Measurements from ENCODE around the gene PPP3CB.

Gene PPP3CB

DNA sequence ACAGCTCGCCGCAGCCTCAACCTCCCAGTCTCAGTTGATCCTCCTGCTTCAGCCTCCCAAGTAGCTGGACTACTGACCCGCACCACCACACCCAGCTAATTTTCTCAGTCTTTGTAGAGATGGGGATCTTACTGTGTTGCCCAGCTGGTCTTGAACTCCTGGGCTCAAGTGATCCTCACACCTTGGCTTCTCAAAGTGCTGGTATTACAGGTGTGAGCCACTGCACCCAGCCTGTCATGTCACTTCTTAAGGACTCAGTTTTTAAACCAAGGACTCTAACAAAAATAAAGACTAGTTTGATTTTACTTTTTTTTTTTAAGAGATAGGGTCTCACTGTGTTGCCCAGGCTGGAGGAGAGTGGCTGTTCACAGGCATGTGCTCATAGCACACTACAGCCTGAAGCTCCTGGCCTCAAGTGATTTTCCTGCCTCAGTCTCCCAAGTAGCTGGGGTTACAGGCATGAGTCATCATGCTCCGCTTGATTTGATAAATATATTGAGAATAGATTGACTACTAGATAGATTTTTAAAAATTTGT, 16.5 kb upstream of the PPP3CB start:
- Histone ChIP-seq H3K4me1 (ENCODE audit: control insufficient read depth in 2 of 2, insufficient read depth in 2 of 2, low read length in 2 of 2) (no peaks in the 10 kb centered on the region), H3K4me3 (ENCODE audit: low read length in 2 of 2) (no peak overlapping the region), H3K9me3 (ENCODE audit: control insufficient read depth in 2 of 2, low read length in 2 of 2) (no peaks in the 10 kb centered on the region), H3K9ac (ENCODE audit: low read depth in 1 of 2, low read length in 2 of 2) (no peak overlapping the region), H3K36me3 (ENCODE audit: control insufficient read depth in 2 of 2, insufficient read depth in 2 of 2, low read length in 2 of 2) (peaks cover 13 to 16% of the 10 kb centered on the region in 2 donors), H3K27me3 (ENCODE audit: control insufficient read depth in 2 of 2, insufficient read depth in 2 of 2, low read length in 2 of 2) (no peaks in the 10 kb centered on the region), H3K27ac (ENCODE audit: low read depth in 2 of 2, low read length in 2 of 2) (no peak overlapping the region)

DNA sequence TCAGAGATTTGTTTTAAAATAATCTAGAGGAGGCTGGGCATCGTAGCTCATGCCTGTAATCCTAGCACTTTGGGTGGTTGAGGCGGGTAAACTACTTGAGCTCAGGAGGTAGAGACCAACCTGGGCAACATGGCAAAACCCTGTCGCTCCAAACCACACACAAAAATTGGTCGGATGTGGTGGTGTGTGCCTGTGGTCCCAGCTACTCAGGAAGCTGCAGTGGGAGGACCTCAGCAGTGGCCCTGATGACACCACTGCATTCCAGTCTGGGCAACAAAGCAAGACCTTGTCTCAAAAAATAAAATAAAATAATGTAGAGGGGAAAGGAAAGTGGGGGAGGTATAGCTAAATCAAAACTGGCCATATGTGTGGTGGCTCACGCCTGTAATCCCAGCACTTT, 13.9 kb upstream of the PPP3CB start:
- no peak overlapping the region for H3K27ac ChIP-seq (ENCODE audit: low read depth in 2 of 2, low read length in 2 of 2)
- no peak overlapping the region for H3K9ac ChIP-seq (ENCODE audit: low read depth in 1 of 2, low read length in 2 of 2)
- H3K4me3 ChIP-seq (ENCODE audit: low read length in 2 of 2), result no peak overlapping the region
- H3K9me3 ChIP-seq (ENCODE audit: control insufficient read depth in 2 of 2, low read length in 2 of 2), result no peaks in the 10 kb centered on the region
- H3K36me3 ChIP-seq (ENCODE audit: control insufficient read depth in 2 of 2, insufficient read depth in 2 of 2, low read length in 2 of 2), result peaks cover 6 to 9% of the 10 kb centered on the region in 2 donors
- H3K27me3 ChIP-seq (ENCODE audit: control insufficient read depth in 2 of 2, insufficient read depth in 2 of 2, low read length in 2 of 2), result no peaks in the 10 kb centered on the region
- H3K4me1 ChIP-seq (ENCODE audit: control insufficient read depth in 2 of 2, insufficient read depth in 2 of 2, low read length in 2 of 2), result no peaks in the 10 kb centered on the region

DNA sequence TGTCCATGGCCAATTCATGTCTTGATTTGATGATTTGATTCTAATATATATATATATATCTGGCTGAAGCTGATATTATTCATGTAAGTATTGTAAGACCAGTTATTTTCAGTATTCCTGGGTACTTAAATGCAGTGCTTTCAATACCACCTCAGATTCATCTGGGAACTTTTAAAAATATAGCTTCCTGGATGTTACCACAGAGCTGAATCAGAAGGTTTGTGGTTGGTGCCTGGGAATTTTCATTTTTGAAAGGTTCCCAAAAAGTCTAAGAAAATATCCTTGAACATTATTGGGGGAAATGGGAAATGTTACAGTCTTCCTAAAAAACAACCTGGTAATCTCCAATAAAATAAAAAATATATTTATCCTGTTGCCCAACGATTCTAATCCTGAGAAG, 10.7 kb upstream of the PPP3CB start:
- no peak overlapping the region for H3K4me3 ChIP-seq (ENCODE audit: low read length in 2 of 2)
- peaks cover 21% of the 10 kb centered on the region in 2 donors for H3K36me3 ChIP-seq (ENCODE audit: control insufficient read depth in 2 of 2, insufficient read depth in 2 of 2, low read length in 2 of 2)
- H3K4me1 ChIP-seq (ENCODE audit: control insufficient read depth in 2 of 2, insufficient read depth in 2 of 2, low read length in 2 of 2), result no peaks in the 10 kb centered on the region
- no peaks in the 10 kb centered on the region for H3K9me3 ChIP-seq (ENCODE audit: control insufficient read depth in 2 of 2, low read length in 2 of 2)
- no peak overlapping the region for H3K27ac ChIP-seq (ENCODE audit: low read depth in 2 of 2, low read length in 2 of 2)
- H3K27me3 ChIP-seq (ENCODE audit: control insufficient read depth in 2 of 2, insufficient read depth in 2 of 2, low read length in 2 of 2), result no peaks in the 10 kb centered on the region
- H3K9ac ChIP-seq (ENCODE audit: low read depth in 1 of 2, low read length in 2 of 2), result no peak overlapping the region

DNA sequence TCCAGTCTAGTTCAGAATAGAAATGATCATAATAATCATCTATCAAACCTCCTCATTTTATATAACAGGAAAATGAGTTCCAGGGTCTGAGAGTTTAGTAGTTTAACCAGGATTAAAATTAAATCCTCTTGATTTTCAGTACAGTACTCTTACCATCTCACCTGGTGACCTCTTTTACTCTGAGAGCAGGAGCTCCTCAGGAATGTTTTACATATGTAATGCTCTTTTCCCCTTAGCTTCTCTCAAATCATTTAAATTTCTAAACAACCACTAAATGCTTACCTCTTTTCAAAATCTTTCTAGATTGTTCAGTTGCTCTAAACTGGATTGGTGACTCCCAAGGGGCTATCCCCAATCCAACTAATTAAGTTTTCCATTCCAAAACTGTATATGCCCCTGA, 10.2 kb upstream of the PPP3CB start:
- Histone ChIP-seq H3K9ac (ENCODE audit: low read depth in 1 of 2, low read length in 2 of 2) (no peak overlapping the region), H3K36me3 (ENCODE audit: control insufficient read depth in 2 of 2, insufficient read depth in 2 of 2, low read length in 2 of 2) (peaks cover 21 to 24% of the 10 kb centered on the region in 2 donors)

DNA sequence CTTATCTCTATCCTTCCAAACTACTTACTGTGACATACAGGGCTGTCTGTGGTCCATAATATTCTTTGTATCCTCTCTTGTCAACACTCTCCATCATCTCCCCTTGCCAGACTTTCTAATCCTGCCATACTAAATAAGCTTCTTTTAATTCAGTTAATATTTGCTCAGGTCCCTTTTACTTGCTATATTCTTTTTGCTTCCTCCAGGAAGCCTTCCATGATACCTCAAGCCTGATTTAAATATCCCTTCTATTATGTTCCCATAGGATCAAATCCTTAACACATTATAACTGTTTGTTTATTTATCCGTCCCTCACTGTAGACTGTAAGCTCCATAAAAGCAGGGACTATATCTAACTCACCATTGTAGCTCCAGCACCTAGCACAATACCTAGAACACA, 7.2 kb upstream of the PPP3CB start:
- H3K9me3 ChIP-seq (ENCODE audit: control insufficient read depth in 2 of 2, low read length in 2 of 2), result no peaks in the 10 kb centered on the region
- H3K4me1 ChIP-seq (ENCODE audit: control insufficient read depth in 2 of 2, insufficient read depth in 2 of 2, low read length in 2 of 2), result no peaks in the 10 kb centered on the region
- H3K4me3 ChIP-seq (ENCODE audit: low read length in 2 of 2), result no peak overlapping the region
- H3K27ac ChIP-seq (ENCODE audit: low read depth in 2 of 2, low read length in 2 of 2), result no peak overlapping the region
- H3K9ac ChIP-seq (ENCODE audit: low read depth in 1 of 2, low read length in 2 of 2), result no peak overlapping the region
- H3K27me3 ChIP-seq (ENCODE audit: control insufficient read depth in 2 of 2, insufficient read depth in 2 of 2, low read length in 2 of 2), result no peaks in the 10 kb centered on the region
- H3K36me3 ChIP-seq (ENCODE audit: control insufficient read depth in 2 of 2, insufficient read depth in 2 of 2, low read length in 2 of 2), result peaks cover 43 to 50% of the 10 kb centered on the region in 2 donors

More for the DNA sequence above, 10.2 kb upstream of the PPP3CB start:
- Histone ChIP-seq H3K4me1 (ENCODE audit: control insufficient read depth in 2 of 2, insufficient read depth in 2 of 2, low read length in 2 of 2) (no peaks in the 10 kb centered on the region), H3K4me3 (ENCODE audit: low read length in 2 of 2) (no peak overlapping the region), H3K27ac (ENCODE audit: low read depth in 2 of 2, low read length in 2 of 2) (no peak overlapping the region), H3K9me3 (ENCODE audit: control insufficient read depth in 2 of 2, low read length in 2 of 2) (no peaks in the 10 kb centered on the region), H3K27me3 (ENCODE audit: control insufficient read depth in 2 of 2, insufficient read depth in 2 of 2, low read length in 2 of 2) (no peaks in the 10 kb centered on the region)

DNA sequence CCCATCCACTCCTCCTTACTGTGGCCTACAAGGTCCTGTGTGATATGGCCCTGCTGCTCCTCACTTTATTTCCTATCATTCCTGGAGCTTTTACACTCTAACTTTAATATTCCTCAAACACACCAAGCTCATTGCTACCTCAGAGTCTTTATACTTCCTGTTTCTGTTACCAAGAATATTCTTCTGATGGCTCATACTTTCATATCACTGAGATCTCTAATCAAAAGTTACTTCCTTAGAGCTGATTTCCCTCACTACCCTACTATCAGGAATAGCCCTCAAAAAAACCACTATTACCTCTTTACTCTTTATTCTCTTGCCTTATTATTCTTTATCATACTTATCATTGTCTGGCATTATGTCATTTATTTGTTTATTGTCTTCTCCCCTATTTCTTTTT, 5.8 kb upstream of the PPP3CB start:
- Histone ChIP-seq H3K36me3 (ENCODE audit: control insufficient read depth in 2 of 2, insufficient read depth in 2 of 2, low read length in 2 of 2) (peaks cover 46 to 57% of the 10 kb centered on the region in 2 donors), H3K27me3 (ENCODE audit: control insufficient read depth in 2 of 2, insufficient read depth in 2 of 2, low read length in 2 of 2) (no peaks in the 10 kb centered on the region), H3K9me3 (ENCODE audit: control insufficient read depth in 2 of 2, low read length in 2 of 2) (no peaks in the 10 kb centered on the region), H3K4me1 (ENCODE audit: control insufficient read depth in 2 of 2, insufficient read depth in 2 of 2, low read length in 2 of 2) (peaks cover under 1 to 3% of the 10 kb centered on the region in 2 donors), H3K9ac (ENCODE audit: low read depth in 1 of 2, low read length in 2 of 2) (no peak overlapping the region), H3K4me3 (ENCODE audit: low read length in 2 of 2) (no peak overlapping the region), H3K27ac (ENCODE audit: low read depth in 2 of 2, low read length in 2 of 2) (no peak overlapping the region)

DNA sequence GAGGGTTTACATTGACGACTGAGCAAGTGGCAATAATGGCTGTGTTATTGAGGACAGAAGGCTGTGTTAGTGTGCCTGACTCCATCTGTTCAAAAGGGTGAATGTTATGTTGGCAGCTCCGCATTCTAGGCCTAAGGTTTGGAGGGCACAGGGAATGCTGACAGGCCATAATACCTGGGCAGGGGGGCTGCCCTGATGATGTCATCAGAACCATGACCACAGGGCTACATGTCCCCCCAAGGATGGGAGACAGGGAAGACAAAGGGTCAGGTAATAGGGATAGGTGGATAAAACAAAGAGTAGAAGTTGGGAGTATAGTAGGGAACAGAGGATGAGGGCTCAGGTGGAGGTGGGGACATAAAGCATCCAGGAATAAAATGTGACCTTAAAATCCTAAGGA, 1.8 kb upstream of the PPP3CB start:
- Histone ChIP-seq H3K27ac (ENCODE audit: low read depth in 2 of 2, low read length in 2 of 2) (no peak overlapping the region), H3K4me1 (ENCODE audit: control insufficient read depth in 2 of 2, insufficient read depth in 2 of 2, low read length in 2 of 2) (peaks cover 12 to 18% of the 10 kb centered on the region in 2 donors), H3K27me3 (ENCODE audit: control insufficient read depth in 2 of 2, insufficient read depth in 2 of 2, low read length in 2 of 2) (no peaks in the 10 kb centered on the region), H3K36me3 (ENCODE audit: control insufficient read depth in 2 of 2, insufficient read depth in 2 of 2, low read length in 2 of 2) (peaks cover 27 to 40% of the 10 kb centered on the region in 2 donors), H3K9ac (ENCODE audit: low read depth in 1 of 2, low read length in 2 of 2) (no peak overlapping the region), H3K4me3 (ENCODE audit: low read length in 2 of 2) (no peak overlapping the region), H3K9me3 (ENCODE audit: control insufficient read depth in 2 of 2, low read length in 2 of 2) (no peaks in the 10 kb centered on the region)

DNA sequence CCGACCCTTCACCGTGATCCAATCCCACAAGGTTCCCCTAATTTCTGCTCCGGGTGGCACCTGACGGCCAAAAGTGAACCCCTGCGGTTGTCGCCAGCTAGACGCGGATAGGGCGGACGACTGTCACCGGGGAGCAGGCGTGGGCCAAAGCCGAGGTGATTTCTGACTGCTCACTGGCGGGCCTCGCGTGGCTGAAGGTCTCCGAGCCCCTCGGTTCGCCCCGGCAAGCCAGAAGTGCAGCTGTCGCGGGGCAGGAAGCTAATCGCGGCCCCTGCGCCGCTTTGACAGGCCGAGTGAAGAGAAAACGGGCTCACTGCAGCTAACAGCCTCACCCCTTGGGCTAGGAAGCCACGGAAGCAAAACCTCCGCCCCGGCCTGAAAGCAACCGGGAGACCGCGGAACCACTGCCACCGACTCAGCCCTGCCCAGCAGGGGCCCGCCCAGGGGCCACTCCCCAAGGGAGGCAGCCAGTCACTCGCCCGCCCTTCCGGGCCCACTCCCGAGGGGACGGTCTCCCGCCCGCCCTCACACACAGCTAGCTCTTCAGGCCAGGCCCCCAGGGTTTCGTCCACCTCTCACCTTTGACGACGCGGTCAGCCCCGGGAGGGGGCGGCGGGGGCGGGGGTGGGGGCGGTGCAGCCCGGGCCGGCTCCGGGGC, 469 bp downstream of the PPP3CB start:
- Histone ChIP-seq H3K4me3 (ENCODE audit: low read length in 2 of 2) (peak overlapping the region; percentile 93 to 94), H3K9ac (ENCODE audit: low read depth in 1 of 2, low read length in 2 of 2) (peak overlapping the region; percentile 94 to 98), H3K4me1 (ENCODE audit: control insufficient read depth in 2 of 2, insufficient read depth in 2 of 2, low read length in 2 of 2) (peaks cover 12 to 18% of the 10 kb centered on the region in 2 donors), H3K9me3 (ENCODE audit: control insufficient read depth in 2 of 2, low read length in 2 of 2) (no peaks in the 10 kb centered on the region), H3K27ac (ENCODE audit: low read depth in 2 of 2, low read length in 2 of 2) (peak overlapping the region; percentile 98 to 99), H3K36me3 (ENCODE audit: control insufficient read depth in 2 of 2, insufficient read depth in 2 of 2, low read length in 2 of 2) (peaks cover 21 to 28% of the 10 kb centered on the region in 2 donors), H3K27me3 (ENCODE audit: control insufficient read depth in 2 of 2, insufficient read depth in 2 of 2, low read length in 2 of 2) (no peaks in the 10 kb centered on the region)

DNA sequence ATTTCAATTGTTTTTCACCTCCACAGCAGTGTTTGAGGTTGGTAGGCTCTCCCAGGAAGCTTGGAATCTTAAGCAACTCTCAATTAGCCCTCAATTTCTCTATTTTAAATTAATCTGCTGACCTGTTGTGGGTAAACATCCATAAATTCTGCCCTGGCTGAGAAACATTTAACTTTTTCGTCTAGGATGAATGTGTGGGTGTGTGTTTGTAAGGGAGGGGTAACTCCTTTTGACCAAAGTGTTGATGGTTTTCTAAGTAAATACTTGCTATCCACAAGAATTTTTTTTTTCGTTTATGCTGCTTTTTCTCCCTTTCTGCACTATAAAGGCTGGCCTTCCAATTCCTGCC, 973 bp downstream of the PPP3CB start:
- peak overlapping the region; percentile 98 to 99 for H3K27ac ChIP-seq (ENCODE audit: low read depth in 2 of 2, low read length in 2 of 2)
- H3K27me3 ChIP-seq (ENCODE audit: control insufficient read depth in 2 of 2, insufficient read depth in 2 of 2, low read length in 2 of 2), result no peaks in the 10 kb centered on the region

DNA sequence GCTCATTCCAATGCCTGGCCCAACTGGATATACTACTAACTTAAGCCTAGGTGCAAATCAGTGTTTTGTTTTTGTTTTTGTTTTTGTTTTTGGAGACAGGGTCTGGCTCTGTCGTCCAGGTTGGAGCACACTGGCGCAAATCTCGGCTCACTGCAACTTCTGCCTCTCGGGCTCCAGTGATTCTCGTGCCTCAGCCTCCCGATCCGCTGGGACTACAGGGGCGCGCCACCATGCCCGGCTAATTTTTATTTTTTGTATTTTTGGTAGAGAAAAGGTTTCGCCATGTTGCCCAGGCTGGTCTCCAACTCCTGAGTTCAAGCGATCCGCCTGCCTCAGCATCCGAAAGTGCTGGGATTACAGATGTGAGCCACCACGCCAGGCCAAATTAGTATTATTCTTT, 1.6 kb downstream of the PPP3CB start:
- Histone ChIP-seq H3K27me3 (ENCODE audit: control insufficient read depth in 2 of 2, insufficient read depth in 2 of 2, low read length in 2 of 2) (no peaks in the 10 kb centered on the region), H3K4me3 (ENCODE audit: low read length in 2 of 2) (peak overlapping the region in 1 of 2 donors; percentile 93), H3K4me1 (ENCODE audit: control insufficient read depth in 2 of 2, insufficient read depth in 2 of 2, low read length in 2 of 2) (peaks cover 12 to 18% of the 10 kb centered on the region in 2 donors), H3K9me3 (ENCODE audit: control insufficient read depth in 2 of 2, low read length in 2 of 2) (no peaks in the 10 kb centered on the region), H3K36me3 (ENCODE audit: control insufficient read depth in 2 of 2, insufficient read depth in 2 of 2, low read length in 2 of 2) (peaks cover 11 to 17% of the 10 kb centered on the region in 2 donors), H3K27ac (ENCODE audit: low read depth in 2 of 2, low read length in 2 of 2) (no peak overlapping the region), H3K9ac (ENCODE audit: low read depth in 1 of 2, low read length in 2 of 2) (no peak overlapping the region)

More for the DNA sequence above, 973 bp downstream of the PPP3CB start:
- H3K4me3 ChIP-seq (ENCODE audit: low read length in 2 of 2), result peak overlapping the region; percentile 93 to 94
- peaks cover 17 to 23% of the 10 kb centered on the region in 2 donors for H3K36me3 ChIP-seq (ENCODE audit: control insufficient read depth in 2 of 2, insufficient read depth in 2 of 2, low read length in 2 of 2)
- H3K9ac ChIP-seq (ENCODE audit: low read depth in 1 of 2, low read length in 2 of 2), result peak overlapping the region; percentile 94 to 98
- no peaks in the 10 kb centered on the region for H3K9me3 ChIP-seq (ENCODE audit: control insufficient read depth in 2 of 2, low read length in 2 of 2)
- H3K4me1 ChIP-seq (ENCODE audit: control insufficient read depth in 2 of 2, insufficient read depth in 2 of 2, low read length in 2 of 2), result peaks cover 12 to 18% of the 10 kb centered on the region in 2 donors

All from mucosa of rectum (tissue), 2 donors.